ENCODE results near the gene ITPRID1. TPM values are rescaled to one million over a fixed set of nuclear protein-coding genes. Genes with fewer than 3 reads are reported as not detected.
"Not testable (repeated sequence)": the region's sequence is repeated elsewhere in the genome, so short reads cannot be mapped to it uniquely, and the experiment has no call there.

Gene ITPRID1
- total RNA-seq, 1 experiment from 2014 or later: not detected

DNA sequence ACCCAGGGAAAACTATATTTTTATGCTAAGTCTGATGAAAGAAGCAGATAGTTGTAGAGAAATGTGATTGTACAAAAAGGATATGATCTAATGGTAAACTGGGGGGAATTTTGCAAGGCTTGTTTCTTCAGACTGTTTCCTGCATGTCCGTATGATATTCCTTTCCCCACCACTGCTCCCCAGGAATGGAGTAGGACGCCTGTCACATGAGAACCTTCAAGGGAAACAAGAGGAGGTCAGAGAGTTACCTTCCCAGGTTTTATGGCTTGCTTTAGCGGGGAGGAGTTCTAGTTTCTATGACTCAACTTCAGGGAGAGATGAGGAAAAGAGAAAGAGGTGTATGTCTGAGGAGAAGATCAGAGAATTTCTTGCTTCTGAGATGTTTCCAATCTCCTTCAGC lies 16.4 kb upstream of the ITPRID1 start:
- in situ Hi-C loops (cut with HindIII; ENCODE audit: low pct_unique_long_range_greater_than_20kb, low sequenced_read_pairs): no loop called here
- no peak for DNase-seq (ENCODE audit: low read depth, low spot score)

DNA sequence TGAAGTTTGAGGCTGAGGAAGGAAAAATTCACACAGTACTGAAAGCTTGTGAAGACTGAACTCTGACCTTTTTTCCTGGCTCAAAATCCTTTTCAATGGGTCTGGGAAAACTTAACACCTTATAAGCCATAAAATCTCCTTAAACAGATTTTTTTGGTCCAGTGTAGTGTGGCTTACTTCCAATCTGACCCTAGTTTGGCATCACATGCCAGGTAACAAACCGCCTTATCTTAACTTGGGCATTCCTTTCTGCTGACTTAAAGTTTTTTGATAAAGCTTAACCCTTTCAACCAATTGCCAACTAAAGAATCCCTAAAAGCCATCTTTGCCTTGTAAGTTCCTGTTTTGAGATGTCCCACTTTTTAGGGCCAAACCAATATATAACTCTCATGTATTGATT lies 13.2 kb upstream of the ITPRID1 start:
- no peak for DNase-seq (ENCODE audit: low read depth, low spot score)
- in situ Hi-C loops (cut with HindIII; ENCODE audit: low pct_unique_long_range_greater_than_20kb, low sequenced_read_pairs): no loop called here

DNA sequence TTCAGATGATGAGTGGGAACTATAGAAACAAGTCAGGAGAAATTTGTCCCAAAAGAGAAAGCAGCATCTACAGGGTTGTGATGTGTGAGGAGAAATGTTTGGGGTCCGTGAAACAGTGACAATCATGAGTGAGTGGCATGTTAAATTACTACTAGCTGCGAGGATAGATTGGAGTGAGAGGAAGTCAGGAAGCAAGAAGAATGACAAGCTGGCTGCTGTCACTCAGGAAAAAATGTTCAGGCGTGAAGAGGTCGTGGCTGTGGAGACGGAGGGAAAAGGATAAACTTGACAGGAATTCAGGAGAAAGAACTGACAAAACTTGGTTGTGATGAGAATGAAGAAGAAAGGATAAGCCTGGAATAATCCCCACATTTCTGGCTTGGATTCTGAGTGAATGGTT lies 5.1 kb upstream of the ITPRID1 start:
- in situ Hi-C loops (cut with HindIII; ENCODE audit: low pct_unique_long_range_greater_than_20kb, low sequenced_read_pairs): no loop called here
- no peak for DNase-seq (ENCODE audit: low read depth, low spot score)

DNA sequence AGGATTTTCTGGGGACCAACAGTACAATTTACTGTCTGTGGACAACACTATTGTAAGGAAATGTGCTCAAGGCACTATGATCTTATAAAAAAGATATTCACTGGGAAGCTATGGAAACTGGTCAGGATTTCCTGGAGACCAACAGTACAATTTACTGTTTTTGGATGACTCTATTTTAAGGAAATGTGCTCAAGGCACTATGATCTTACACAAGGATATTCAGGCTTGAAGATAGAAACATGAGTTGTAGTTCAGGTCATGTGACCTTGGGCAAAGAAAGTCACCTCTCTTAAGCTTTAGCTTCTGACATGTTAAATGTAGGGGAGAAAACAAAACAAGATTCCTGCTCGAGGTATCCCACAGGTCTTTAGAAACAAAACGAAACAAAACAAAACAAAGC lies 1.7 kb upstream of the ITPRID1 start:
- peak; percentile 30 for DNase-seq (ENCODE audit: low read depth, low spot score)
- in situ Hi-C loops (cut with HindIII; ENCODE audit: low pct_unique_long_range_greater_than_20kb, low sequenced_read_pairs): no loop called here

DNA sequence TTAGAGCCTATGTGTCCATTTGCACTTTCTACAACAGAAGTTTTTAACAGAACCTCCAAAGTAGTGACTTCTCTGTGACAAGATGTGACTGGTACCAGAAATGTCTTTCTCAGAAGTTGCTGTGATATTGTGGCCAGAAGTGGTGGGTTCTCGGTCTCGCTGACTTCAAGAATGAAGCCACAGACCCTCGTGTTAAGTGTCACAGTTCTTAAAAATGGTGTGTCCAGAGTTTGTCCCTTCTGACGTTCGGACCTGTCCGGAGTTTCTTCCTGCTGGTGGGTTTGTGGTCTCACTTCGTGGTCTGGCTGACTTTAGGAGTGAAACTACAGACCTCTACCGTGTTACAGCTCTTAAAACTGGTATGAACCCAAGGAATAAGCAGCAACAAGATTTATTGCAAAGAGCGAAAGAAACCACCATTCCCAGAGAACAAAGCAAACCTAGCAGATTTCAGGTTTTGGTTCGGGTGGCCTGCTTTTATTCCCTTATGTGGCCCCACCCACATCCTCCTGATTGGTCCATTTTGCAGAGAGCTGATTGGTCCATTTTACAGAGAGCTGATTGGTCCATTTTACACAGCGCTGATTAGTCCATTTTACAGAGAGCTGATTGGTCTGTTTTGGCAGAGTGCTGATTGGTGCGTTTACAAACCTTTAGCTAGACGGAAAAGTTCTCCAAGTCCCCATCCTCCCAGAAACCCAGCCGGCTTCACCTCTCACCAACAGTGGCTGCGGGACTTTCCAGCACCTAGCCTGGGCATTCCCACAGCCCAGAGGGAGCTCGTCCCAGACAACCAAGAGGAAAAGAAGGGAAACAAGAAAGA lies 3.0 kb downstream of the ITPRID1 start:
- in situ Hi-C loops (cut with HindIII; ENCODE audit: low pct_unique_long_range_greater_than_20kb, low sequenced_read_pairs): no loop called here
- peak; percentile 14 for DNase-seq (ENCODE audit: low read depth, low spot score)

DNA sequence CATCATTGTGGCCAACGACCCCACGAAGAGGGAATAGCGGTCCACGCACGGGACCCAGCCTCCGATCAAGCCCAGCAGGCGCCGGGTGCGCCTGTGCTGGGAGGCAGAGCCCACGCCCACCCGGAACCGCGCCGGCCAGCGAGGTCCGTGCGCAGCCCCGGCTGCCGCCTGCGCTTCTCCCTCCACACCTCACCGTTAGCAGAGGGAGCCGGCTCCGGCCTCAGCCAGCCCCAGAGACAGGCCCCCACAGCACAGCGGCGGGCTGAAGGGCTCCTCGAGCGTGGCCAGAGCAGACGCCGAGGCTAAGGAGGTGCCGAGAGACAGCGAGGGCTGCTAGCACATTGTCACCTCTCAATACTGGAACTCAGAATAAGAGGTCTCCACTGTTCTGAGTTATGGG lies 3.6 kb downstream of the ITPRID1 start:
- no peak for DNase-seq (ENCODE audit: low read depth, low spot score)
- in situ Hi-C loops (cut with HindIII; ENCODE audit: low pct_unique_long_range_greater_than_20kb, low sequenced_read_pairs): no loop called here

DNA sequence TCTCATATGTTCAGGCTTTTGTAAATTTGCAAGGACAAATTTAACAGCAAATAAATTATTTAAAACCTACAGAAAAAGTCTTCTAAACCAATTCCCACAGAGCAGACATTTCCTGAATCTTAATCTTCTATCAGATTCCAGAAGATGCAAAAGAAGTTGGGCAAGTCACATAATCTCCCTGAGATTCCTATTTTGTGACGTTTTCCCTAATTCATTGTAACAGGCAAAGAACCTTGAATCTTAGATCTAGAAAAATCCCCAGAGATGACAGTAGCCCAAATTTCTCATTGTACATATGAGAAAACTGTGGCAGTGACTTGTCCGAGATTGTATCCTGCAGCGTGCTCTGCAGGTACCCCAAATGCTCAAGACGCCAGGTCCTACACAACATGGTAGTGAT lies 4.9 kb downstream of the ITPRID1 start:
- DNase-seq (ENCODE audit: low read depth, low spot score): no peak
- in situ Hi-C loops (cut with HindIII; ENCODE audit: low pct_unique_long_range_greater_than_20kb, low sequenced_read_pairs): no loop called here

DNA sequence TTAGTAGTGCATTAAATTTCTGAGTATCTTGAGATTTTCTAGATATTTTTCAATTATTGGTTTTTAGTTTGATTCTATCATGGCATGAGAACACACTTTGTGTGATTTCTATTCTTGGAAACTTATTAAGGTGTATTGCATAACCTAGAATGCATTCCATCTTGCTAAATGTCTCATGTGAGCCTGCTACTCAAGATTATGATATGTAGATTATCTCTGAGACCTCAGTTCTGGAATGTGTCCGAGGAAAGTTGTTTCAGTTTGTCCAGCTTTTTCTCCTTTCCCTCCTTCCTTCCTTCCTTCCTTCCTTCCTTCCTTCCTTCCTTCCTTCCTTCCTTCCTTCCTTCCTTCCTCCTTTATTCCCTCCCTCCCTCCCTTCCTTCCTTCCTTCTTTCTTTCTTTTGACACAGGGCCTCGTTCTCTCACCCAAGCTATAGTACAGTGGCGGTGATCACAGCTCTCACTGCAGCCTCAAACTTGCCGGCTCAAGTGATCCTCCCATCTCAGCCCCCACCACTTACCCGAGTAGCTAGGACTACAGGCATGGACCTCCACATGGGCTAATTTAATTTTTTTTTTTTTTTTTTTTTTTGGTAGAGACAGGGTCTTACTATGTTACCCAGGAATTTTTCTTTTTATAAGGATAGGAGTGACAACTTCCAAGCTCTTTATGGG lies 7.6 kb downstream of the ITPRID1 start:
- no peak for DNase-seq (ENCODE audit: low read depth, low spot score)
- in situ Hi-C loops (cut with HindIII; ENCODE audit: low pct_unique_long_range_greater_than_20kb, low sequenced_read_pairs): no loop called here

DNA sequence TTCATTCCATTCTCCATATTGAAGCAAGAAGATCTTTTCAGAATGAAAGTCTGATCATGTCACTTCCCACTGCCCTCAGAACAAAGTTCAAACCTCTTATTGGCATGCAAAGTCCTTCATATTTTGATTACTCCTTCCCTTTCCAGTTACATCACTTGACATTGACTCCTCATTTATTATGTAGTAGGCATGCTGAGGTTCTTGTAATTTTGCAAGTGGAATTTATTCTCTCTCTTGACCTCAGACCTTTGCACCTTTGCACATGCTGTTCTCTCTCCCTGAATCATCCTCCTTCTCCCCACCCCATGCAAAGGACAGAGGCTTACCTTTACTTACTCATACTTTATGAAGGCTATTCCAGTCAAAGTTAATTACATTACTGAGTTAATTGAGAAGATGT lies 13.0 kb downstream of the ITPRID1 start:
- in situ Hi-C loops (cut with HindIII; ENCODE audit: low pct_unique_long_range_greater_than_20kb, low sequenced_read_pairs): no loop called here
- no peak for DNase-seq (ENCODE audit: low read depth, low spot score)

DNA sequence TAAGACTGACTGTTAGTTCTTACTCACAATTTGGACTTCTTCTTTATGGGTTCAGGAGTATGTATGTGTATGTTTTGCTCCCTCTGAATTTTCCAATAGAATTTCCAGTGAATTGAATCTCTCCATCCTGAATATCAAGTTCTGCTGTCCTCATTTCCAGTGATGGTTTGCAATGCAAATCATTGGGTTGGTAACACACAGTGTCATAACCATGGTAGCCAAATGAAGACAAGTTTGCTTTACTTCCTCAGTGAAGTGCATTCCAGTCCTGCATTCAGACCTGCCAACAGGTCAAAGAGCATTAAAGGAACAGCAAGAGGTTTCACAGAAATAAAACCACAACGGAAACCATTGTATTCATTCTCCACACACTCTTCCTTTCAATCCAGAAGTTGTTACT lies 15.2 kb downstream of the ITPRID1 start:
- in situ Hi-C loops (cut with HindIII; ENCODE audit: low pct_unique_long_range_greater_than_20kb, low sequenced_read_pairs): no loop called here

DNA sequence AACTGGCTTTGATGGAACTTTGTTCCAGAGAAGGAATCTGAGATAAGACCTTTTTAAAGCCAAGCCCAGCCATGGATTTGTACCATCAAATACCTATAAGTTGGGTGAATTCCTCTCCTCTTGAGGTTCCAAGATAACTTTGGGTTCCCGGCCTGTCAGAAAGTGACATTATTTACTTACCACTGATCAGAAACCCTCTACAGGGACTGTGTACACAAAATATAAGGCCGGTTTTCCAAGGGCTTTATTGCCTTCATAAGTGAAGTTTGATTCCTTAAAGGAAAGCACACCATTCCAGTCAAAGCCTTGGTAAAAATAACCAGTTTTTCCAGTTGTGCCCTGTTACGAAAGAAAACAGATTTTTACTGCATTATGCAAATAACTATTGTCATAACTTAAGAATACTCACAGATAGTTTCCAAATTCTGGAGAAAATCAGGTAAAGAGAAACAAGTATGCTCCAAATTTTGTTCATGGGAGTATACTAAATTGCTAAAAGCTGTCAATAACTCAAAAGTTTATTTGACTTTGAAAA lies 26.8 kb downstream of the ITPRID1 start:
- DNase-seq (ENCODE audit: low read depth, low spot score); in situ Hi-C loops (cut with HindIII; ENCODE audit: low pct_unique_long_range_greater_than_20kb, low sequenced_read_pairs): not testable (repeated sequence)

More for the DNA sequence above, 15.2 kb downstream of the ITPRID1 start:
- no peak for DNase-seq (ENCODE audit: low read depth, low spot score)

DNA sequence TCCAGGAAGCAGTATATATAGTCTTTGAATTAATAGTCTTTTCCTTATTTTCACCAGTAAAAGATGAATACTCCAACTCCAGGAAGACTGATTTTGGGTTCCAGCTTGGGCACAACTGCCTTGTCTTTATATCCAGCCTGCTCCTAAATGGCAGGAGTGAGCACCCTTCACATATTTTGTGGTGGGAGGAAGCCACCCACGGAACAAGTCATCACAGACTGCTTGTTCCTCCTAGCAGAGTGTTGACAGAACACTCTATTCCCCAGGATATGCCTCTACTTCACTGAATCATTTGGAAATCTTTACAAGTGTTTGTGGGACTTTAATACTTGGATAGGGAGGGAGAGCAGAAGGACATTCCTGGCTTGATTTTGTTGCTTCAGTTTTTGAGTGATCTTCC lies 31.7 kb downstream of the ITPRID1 start:
- in situ Hi-C loops (cut with HindIII; ENCODE audit: low pct_unique_long_range_greater_than_20kb, low sequenced_read_pairs): no loop called here

DNA sequence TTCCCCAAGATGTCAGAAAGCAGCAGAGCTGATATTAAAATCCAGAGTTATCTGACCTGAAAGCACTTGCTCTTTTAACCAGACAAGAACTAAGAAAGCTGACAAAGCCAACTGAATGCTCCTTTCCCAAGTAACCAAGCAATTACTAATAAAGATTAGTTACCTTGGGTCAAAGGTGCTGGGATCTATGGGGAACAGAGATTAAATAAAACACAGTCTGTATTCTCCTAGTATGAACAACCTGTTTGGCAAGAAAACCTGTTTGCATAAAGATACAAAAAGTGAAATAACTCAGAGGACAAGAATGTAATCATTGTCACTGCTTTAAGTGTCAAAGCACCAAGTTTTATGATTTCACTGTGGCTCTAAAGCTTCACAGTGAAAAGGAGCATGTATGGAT lies 35.7 kb downstream of the ITPRID1 start:
- in situ Hi-C loops (cut with HindIII; ENCODE audit: low pct_unique_long_range_greater_than_20kb, low sequenced_read_pairs): no loop called here
- no peak for DNase-seq (ENCODE audit: low read depth, low spot score)

More for the DNA sequence above, 31.7 kb downstream of the ITPRID1 start:
- no peak for DNase-seq (ENCODE audit: low read depth, low spot score)

DNA sequence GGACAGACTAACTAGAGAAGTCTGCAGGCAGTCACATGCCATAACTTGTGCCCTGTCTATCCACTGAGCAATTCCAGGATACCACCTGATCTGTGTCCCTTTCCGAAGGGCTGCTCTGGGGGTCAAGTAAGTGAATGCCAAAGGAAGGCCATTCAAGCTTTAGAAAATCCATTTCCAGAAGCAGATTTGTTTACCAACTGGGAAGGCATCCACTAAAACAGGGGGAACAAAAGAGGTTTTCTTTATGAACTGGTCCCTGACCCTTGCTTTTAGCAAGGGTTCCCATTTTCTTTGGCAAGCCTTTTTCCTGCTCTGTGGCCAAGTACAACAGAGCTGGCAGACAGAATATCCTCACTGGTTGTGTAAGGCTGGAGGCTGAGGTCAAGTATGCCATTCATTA lies 36.5 kb downstream of the ITPRID1 start:
- in situ Hi-C loops (cut with HindIII; ENCODE audit: low pct_unique_long_range_greater_than_20kb, low sequenced_read_pairs): no loop called here
- no peak for DNase-seq (ENCODE audit: low read depth, low spot score)

DNA sequence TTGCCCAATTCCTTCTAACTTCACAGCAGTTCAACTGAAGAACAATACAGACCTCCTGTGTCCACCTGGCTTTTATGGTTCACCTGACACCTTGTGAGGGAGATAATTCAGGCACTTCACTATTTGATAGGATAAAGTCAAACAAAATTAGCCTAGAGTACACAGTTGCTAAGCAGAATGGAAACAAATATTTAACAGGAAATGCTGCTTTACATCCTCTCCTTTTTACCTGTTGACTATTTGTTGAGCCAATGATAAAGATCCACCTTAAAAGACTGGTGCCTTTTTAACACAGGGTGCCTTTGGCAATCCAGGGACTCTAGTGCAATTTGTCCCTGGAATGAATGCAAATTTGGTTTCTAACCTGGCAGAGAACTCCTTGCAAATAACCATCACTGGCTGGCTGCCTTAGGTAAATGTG lies 39.8 kb downstream of the ITPRID1 start:
- in situ Hi-C loops (cut with HindIII; ENCODE audit: low pct_unique_long_range_greater_than_20kb, low sequenced_read_pairs): no loop called here
- no peak for DNase-seq (ENCODE audit: low read depth, low spot score)

DNA sequence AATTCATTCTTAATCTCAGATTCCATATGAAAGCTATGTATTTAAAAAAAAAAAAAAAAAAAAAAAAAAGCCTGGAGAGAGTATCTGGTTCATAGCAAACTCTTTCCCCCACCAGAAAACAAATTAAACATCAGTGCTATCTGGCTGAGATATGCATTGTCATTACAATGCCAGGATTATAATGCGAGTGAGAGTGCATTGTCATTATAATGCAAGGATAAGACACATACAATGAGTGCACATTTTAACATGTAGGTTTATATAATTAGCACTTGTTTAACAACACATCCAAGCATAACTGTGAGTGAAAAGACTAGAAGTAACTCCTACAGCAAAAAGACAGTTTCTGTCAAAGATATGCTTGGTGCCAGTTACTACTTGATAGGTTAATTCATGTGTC lies 48.1 kb downstream of the ITPRID1 start:
- in situ Hi-C loops (cut with HindIII; ENCODE audit: low pct_unique_long_range_greater_than_20kb, low sequenced_read_pairs): no loop called here
- DNase-seq (ENCODE audit: low read depth, low spot score): no peak

DNA sequence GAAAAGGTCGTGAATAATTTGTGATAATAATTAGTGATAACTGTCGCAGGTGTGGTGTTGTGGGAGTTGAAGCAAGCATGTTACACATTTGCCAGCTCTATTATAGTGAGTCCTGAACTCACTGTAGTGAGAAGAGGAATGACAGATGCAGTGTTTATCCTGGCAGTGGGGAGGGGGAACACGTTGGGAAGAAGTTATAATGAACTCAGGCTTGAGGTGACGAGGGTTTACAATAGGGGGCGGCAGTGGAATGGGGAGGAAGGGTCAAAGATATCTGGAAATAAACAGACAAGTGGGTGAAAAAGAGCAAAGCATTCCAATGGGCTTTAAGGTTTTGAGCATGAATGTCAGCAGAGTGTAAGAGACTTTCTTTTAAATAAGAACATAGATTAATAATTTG lies 49.6 kb downstream of the ITPRID1 start:
- DNase-seq (ENCODE audit: low read depth, low spot score): no peak
- in situ Hi-C loops (cut with HindIII; ENCODE audit: low pct_unique_long_range_greater_than_20kb, low sequenced_read_pairs): no loop called here

DNA sequence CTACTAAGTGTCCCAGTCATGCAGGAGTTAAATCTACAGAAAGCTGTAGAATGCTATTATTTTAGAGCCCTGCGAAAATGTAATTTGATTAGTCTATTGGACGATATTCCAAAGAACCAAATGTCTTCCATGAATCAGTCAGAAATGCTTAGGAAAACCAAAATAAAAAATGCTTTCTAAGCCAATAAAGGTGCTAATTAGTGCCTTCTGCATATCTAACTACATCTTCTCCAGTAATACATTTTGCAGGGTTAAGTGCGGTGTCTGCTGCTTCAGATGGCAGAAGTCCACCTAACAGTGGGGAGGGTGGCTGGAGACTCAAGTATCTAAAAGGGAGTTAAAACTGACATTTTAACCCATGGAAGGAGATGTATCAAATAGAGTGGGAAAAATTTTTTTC lies 50.1 kb downstream of the ITPRID1 start:
- in situ Hi-C loops (cut with HindIII; ENCODE audit: low pct_unique_long_range_greater_than_20kb, low sequenced_read_pairs): no loop called here
- DNase-seq (ENCODE audit: low read depth, low spot score): no peak

DNA sequence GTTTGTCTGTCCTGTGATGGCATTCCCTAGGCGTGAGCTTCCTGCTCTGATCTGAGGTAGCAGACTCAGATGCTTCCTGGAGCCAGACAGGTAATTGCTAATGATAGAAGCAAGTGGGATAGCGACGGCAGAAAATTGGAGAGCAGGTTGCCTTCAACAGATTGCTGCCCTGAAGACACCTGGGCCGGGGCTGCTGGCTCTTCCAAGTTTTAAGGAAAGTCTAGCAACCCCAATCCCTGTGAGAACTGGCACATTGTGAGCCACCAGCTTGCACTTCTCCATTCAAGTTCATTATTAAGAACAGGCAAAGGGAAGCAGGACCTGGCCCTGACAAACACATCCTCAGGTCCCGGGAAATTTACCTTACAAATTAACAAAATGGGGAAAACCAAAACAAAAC lies 50.8 kb downstream of the ITPRID1 start:
- DNase-seq (ENCODE audit: low read depth, low spot score): no peak
- in situ Hi-C loops (cut with HindIII; ENCODE audit: low pct_unique_long_range_greater_than_20kb, low sequenced_read_pairs): no loop called here

All from SK-MEL-5 (cell line).